ENCODE data around the gene HES7. TPM values are rescaled to one million over a fixed set of nuclear protein-coding genes. Genes with fewer than 3 reads are reported as not detected.

The HES7 gene
- total and polyA plus RNA-seq, 9 of the 15 experiments (the other 6 are each of a cell fraction or from before 2014, with no cell fraction given): 0.03 to 1.7 (median 0.14) TPM; not detected in 1

DNA sequence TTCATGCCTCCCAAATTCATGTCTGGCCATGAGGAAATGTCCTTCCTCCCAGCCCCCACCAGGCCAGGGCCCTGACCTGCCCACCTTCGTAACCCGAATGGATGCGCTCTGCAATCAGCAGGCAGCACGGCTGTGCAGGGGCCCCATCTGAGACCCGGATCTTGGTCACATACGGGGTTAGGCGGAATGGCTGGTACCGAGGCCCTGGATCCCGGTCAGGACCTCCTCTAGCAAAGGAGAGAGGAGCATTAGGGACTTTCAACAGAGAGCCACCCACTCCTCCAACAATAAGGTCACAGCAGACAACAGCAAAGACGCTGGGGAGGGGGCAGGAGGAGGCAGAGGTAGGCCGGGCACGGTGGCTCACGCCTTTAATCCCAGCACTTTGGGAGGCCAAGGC, 24.7 kb upstream of the HES7 start:
- H3K79me2 ChIP-seq (ENCODE audit: control insufficient read depth, insufficient read depth, low read length): peaks cover 29% of the 10 kb centered on the region
- ChIA-PET CTCF (ENCODE audit: low intra/inter-chr PET ratio) (interaction anchor here (0.5 kb wide), 1 partner anchor 72 kb away, joined by 3 read pairs; no protein-coding TSS in a partner anchor), POLR2A (interaction anchor here (0.5 to 0.9 kb wide), 2 partner anchors 9 to 315 kb away, joined by 3 to 4 read pairs; no protein-coding TSS in a partner anchor)
- WGBS (ENCODE audit: insufficient coverage, low coverage, missing lambda C conversion rate): 91% methylated on average over 7 of the region's 13 CpGs
- DNase-seq (ENCODE audit: extremely low read depth in 1 of 4, low spot score in 3 of 4): no peak
- H3K9me3 ChIP-seq (replicated peaks; ENCODE audit: control insufficient read depth, insufficient read depth, low read depth, low read length): no peaks in the 10 kb centered on the region
- no TSS peak for BruUV-seq (replicated peaks)
- peaks cover 12 to 44% of the 10 kb centered on the region in 2 experiments for H3K4me1 ChIP-seq (replicated peaks in 1 of 2; ENCODE audit: control insufficient read depth in 2 of 2, insufficient read depth in 2 of 2, low read length in 2 of 2)
- H4K20me1 ChIP-seq (replicated peaks; ENCODE audit: control insufficient read depth, insufficient read depth, low read length): 0 out of 2 replicates have a peak, but pooled peaks cover 4% of the 10 kb centered on the region
- H3K4me2 ChIP-seq (ENCODE audit: insufficient read depth, low read length): no peak overlapping the region
- no peak overlapping the region for H3K27ac ChIP-seq (ENCODE audit: extremely low read depth, low read depth, low read length)
- H3K36me3 ChIP-seq (ENCODE audit: control insufficient read depth, insufficient read depth, low read length): peaks cover 52% of the 10 kb centered on the region; the same call in 2 of the 3 replicates
- in situ Hi-C loops (cut with MboI) (no loop called here), intact Hi-C loops (cut with micrococcal nuclease) (no loop called here)
- ATAC-seq: no peak
- no peak for FAIRE-seq
- H3K9me1 ChIP-seq (ENCODE audit: control insufficient read depth, insufficient read depth, low read length): no peaks in the 10 kb centered on the region
- no peak overlapping the region for H2AFZ ChIP-seq (ENCODE audit: low read depth, low read length)
- no peak overlapping the region for H3K4me3 ChIP-seq
- H3K9ac ChIP-seq (ENCODE audit: insufficient read depth in 1 of 2, low read depth in 2 of 2, low read length in 2 of 2): no peak overlapping the region
- no peaks in the 10 kb centered on the region for H3K27me3 ChIP-seq (ENCODE audit: control insufficient read depth in 2 of 2, insufficient read depth in 2 of 2, low read length in 2 of 2)
- TF ChIP-seq NFIX (CRISPR knock-in tag; IDR thresholded peaks at IDR 0.05; ENCODE audit: low read depth) (no peak), CCAR2 (IDR thresholded peaks at IDR 0.05; ENCODE audit: low read depth, low read length) (no peak), ZNF431 (CRISPR knock-in tag; IDR thresholded peaks at IDR 0.05) (no peak), ZSCAN29 (IDR thresholded peaks at IDR 0.05) (no peak), CTCF (IDR thresholded peaks at IDR 0.05 in 2 of 3, conservative IDR thresholded peaks at IDR 0.05 in 1 of 3; ENCODE audit: insufficient read depth in 2 of 3, low read depth in 1 of 3, low read length in 3 of 3) (no peak), RFX1 (IDR thresholded peaks at IDR 0.05) (no peak), NFYB (IDR thresholded peaks at IDR 0.05; ENCODE audit: extremely low read depth, insufficient read length) (no peak), GATA2 (CRISPR knock-in tag; IDR thresholded peaks at IDR 0.05) (no peak), NR2F6 (CRISPR knock-in tag; IDR thresholded peaks at IDR 0.05) (no peak), MNT (conservative IDR thresholded peaks at IDR 0.05) (no peak), MED1 (CRISPR knock-in tag; IDR thresholded peaks at IDR 0.05; ENCODE audit: borderline replicate concordance) (no peak), TEAD1 (CRISPR knock-in tag; IDR thresholded peaks at IDR 0.05) (no peak), ZNF23 (CRISPR knock-in tag; IDR thresholded peaks at IDR 0.05) (no peak)
- TF ChIP-seq, protein P1, sequence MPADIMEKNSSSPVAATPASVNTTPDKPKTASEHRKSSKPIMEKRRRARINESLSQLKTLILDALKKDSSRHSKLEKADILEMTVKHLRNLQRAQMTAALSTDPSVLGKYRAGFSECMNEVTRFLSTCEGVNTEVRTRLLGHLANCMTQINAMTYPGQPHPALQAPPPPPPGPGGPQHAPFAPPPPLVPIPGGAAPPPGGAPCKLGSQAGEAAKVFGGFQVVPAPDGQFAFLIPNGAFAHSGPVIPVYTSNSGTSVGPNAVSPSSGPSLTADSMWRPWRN (IDR thresholded peaks at IDR 0.05; ENCODE audit: low read depth): no peak

All from K562 (cell line).